ENCODE results near the gene LGALS9C. TPM values are rescaled to one million over a fixed set of nuclear protein-coding genes. Genes with fewer than 3 reads are reported as not detected.
"Not testable (repeated sequence)": the region's sequence is repeated elsewhere in the genome, so short reads cannot be mapped to it uniquely, and the experiment has no call there.

The LGALS9C gene
- total RNA-seq, 1 experiment from 2014 or later = not detected

GRCh38 chr17:18470345-18470930 is 6.2 kb upstream of the LGALS9C start:
- not testable (repeated sequence) for H2AFZ ChIP-seq (ENCODE audit: low read length); H3K4me2 ChIP-seq (ENCODE audit: low read depth, low read length, poor library complexity, severe bottlenecking); H3K36me3 ChIP-seq (ENCODE audit: insufficient read depth, low read length); H4K20me1 ChIP-seq (ENCODE audit: insufficient read depth, low read depth, low read length); H3K9me2 ChIP-seq (replicated peaks; ENCODE audit: insufficient read depth, low read length); H3K27me3 ChIP-seq (ENCODE audit: low read length); DNase-seq; H3K4me3 ChIP-seq (ENCODE audit: low read length); H3K9ac ChIP-seq (ENCODE audit: low read length); H3K79me2 ChIP-seq (ENCODE audit: low read length); H3K4me1 ChIP-seq (ENCODE audit: low read length); H3K9me3 ChIP-seq (ENCODE audit: low read length); H3K27ac ChIP-seq (ENCODE audit: low read length)

GRCh38 chr17:18473967-18474366 is 2.6 kb upstream of the LGALS9C start:
- not testable (repeated sequence) for H4K20me1 ChIP-seq (ENCODE audit: insufficient read depth, low read depth, low read length); H3K9ac ChIP-seq (ENCODE audit: low read length); H3K4me1 ChIP-seq (ENCODE audit: low read length); H3K79me2 ChIP-seq (ENCODE audit: low read length); H3K27me3 ChIP-seq (ENCODE audit: low read length); H3K9me2 ChIP-seq (replicated peaks; ENCODE audit: insufficient read depth, low read length); H3K4me3 ChIP-seq (ENCODE audit: low read length); H3K4me2 ChIP-seq (ENCODE audit: low read depth, low read length, poor library complexity, severe bottlenecking); H2AFZ ChIP-seq (ENCODE audit: low read length); H3K36me3 ChIP-seq (ENCODE audit: insufficient read depth, low read length); H3K9me3 ChIP-seq (ENCODE audit: low read length); DNase-seq; H3K27ac ChIP-seq (ENCODE audit: low read length)

- not testable (repeated sequence) for H4K20me1 ChIP-seq (ENCODE audit: insufficient read depth, low read depth, low read length); H3K4me2 ChIP-seq (ENCODE audit: low read depth, low read length, poor library complexity, severe bottlenecking); H3K9me2 ChIP-seq (replicated peaks; ENCODE audit: insufficient read depth, low read length); H3K27me3 ChIP-seq (ENCODE audit: low read length); H3K79me2 ChIP-seq (ENCODE audit: low read length); H3K36me3 ChIP-seq (ENCODE audit: insufficient read depth, low read length); H3K9ac ChIP-seq (ENCODE audit: low read length); H2AFZ ChIP-seq (ENCODE audit: low read length); DNase-seq; H3K4me1 ChIP-seq (ENCODE audit: low read length); H3K27ac ChIP-seq (ENCODE audit: low read length); H3K4me3 ChIP-seq (ENCODE audit: low read length); H3K9me3 ChIP-seq (ENCODE audit: low read length)
Measured at GRCh38 chr17:18474754-18475153, 1.8 kb upstream of the LGALS9C start.

GRCh38 chr17:18477367-18477766 is 778 bp downstream of the LGALS9C start:
- H2AFZ ChIP-seq (ENCODE audit: low read length); H3K9me2 ChIP-seq (replicated peaks; ENCODE audit: insufficient read depth, low read length); H4K20me1 ChIP-seq (ENCODE audit: insufficient read depth, low read depth, low read length); H3K27me3 ChIP-seq (ENCODE audit: low read length); H3K4me2 ChIP-seq (ENCODE audit: low read depth, low read length, poor library complexity, severe bottlenecking); H3K9me3 ChIP-seq (ENCODE audit: low read length); H3K9ac ChIP-seq (ENCODE audit: low read length); H3K4me3 ChIP-seq (ENCODE audit: low read length); DNase-seq; H3K27ac ChIP-seq (ENCODE audit: low read length); H3K36me3 ChIP-seq (ENCODE audit: insufficient read depth, low read length); H3K4me1 ChIP-seq (ENCODE audit: low read length); H3K79me2 ChIP-seq (ENCODE audit: low read length): not testable (repeated sequence)

GRCh38 chr17:18478362-18478761 is 1.8 kb downstream of the LGALS9C start:
- not testable (repeated sequence) for H3K9ac ChIP-seq (ENCODE audit: low read length); H3K27me3 ChIP-seq (ENCODE audit: low read length); DNase-seq; H2AFZ ChIP-seq (ENCODE audit: low read length); H4K20me1 ChIP-seq (ENCODE audit: insufficient read depth, low read depth, low read length); H3K4me3 ChIP-seq (ENCODE audit: low read length); H3K4me2 ChIP-seq (ENCODE audit: low read depth, low read length, poor library complexity, severe bottlenecking); H3K9me3 ChIP-seq (ENCODE audit: low read length); H3K4me1 ChIP-seq (ENCODE audit: low read length); H3K27ac ChIP-seq (ENCODE audit: low read length); H3K79me2 ChIP-seq (ENCODE audit: low read length); H3K9me2 ChIP-seq (replicated peaks; ENCODE audit: insufficient read depth, low read length); H3K36me3 ChIP-seq (ENCODE audit: insufficient read depth, low read length)

GRCh38 chr17:18478977-18479595 is 2.5 kb downstream of the LGALS9C start:
- H4K20me1 ChIP-seq (ENCODE audit: insufficient read depth, low read depth, low read length); H3K4me3 ChIP-seq (ENCODE audit: low read length); DNase-seq: not testable (repeated sequence)

GRCh38 chr17:18481775-18482174 is 5.2 kb downstream of the LGALS9C start:
- not testable (repeated sequence) for H4K20me1 ChIP-seq (ENCODE audit: insufficient read depth, low read depth, low read length); H3K36me3 ChIP-seq (ENCODE audit: insufficient read depth, low read length); DNase-seq; H3K79me2 ChIP-seq (ENCODE audit: low read length); H3K4me2 ChIP-seq (ENCODE audit: low read depth, low read length, poor library complexity, severe bottlenecking); H3K9me2 ChIP-seq (replicated peaks; ENCODE audit: insufficient read depth, low read length); H3K9me3 ChIP-seq (ENCODE audit: low read length); H3K4me1 ChIP-seq (ENCODE audit: low read length); H3K9ac ChIP-seq (ENCODE audit: low read length); H3K27me3 ChIP-seq (ENCODE audit: low read length); H2AFZ ChIP-seq (ENCODE audit: low read length); H3K27ac ChIP-seq (ENCODE audit: low read length); H3K4me3 ChIP-seq (ENCODE audit: low read length)

More at GRCh38 chr17:18478977-18479595, 2.5 kb downstream of the LGALS9C start:
- H3K9me2 ChIP-seq (replicated peaks; ENCODE audit: insufficient read depth, low read length); H3K4me2 ChIP-seq (ENCODE audit: low read depth, low read length, poor library complexity, severe bottlenecking); H3K9me3 ChIP-seq (ENCODE audit: low read length); H3K27ac ChIP-seq (ENCODE audit: low read length); H3K79me2 ChIP-seq (ENCODE audit: low read length); H2AFZ ChIP-seq (ENCODE audit: low read length); H3K4me1 ChIP-seq (ENCODE audit: low read length); H3K36me3 ChIP-seq (ENCODE audit: insufficient read depth, low read length); H3K9ac ChIP-seq (ENCODE audit: low read length); H3K27me3 ChIP-seq (ENCODE audit: low read length): not testable (repeated sequence)

GRCh38 chr17:18485936-18486464 is 9.4 kb downstream of the LGALS9C start:
- not testable (repeated sequence) for H3K27me3 ChIP-seq (ENCODE audit: low read length); H3K36me3 ChIP-seq (ENCODE audit: insufficient read depth, low read length); H3K4me1 ChIP-seq (ENCODE audit: low read length); H3K9me2 ChIP-seq (replicated peaks; ENCODE audit: insufficient read depth, low read length); H2AFZ ChIP-seq (ENCODE audit: low read length); H3K4me2 ChIP-seq (ENCODE audit: low read depth, low read length, poor library complexity, severe bottlenecking); H3K27ac ChIP-seq (ENCODE audit: low read length); H4K20me1 ChIP-seq (ENCODE audit: insufficient read depth, low read depth, low read length); H3K4me3 ChIP-seq (ENCODE audit: low read length); DNase-seq; H3K9me3 ChIP-seq (ENCODE audit: low read length); H3K79me2 ChIP-seq (ENCODE audit: low read length); H3K9ac ChIP-seq (ENCODE audit: low read length)
